Fibroblast of peridontal ligament (primary cell): ENCODE data around the gene JKAMP.
"Not testable (repeated sequence)": the region's sequence is repeated elsewhere in the genome, so short reads cannot be mapped to it uniquely, and the experiment has no call there.

Experiments
- DNase-seq: peaks from one replicate; pipeline ENCODE4 v3.0.0-alpha.2; 2010; ENCODE audit errors: extremely low read depth

Gene JKAMP, protein sequence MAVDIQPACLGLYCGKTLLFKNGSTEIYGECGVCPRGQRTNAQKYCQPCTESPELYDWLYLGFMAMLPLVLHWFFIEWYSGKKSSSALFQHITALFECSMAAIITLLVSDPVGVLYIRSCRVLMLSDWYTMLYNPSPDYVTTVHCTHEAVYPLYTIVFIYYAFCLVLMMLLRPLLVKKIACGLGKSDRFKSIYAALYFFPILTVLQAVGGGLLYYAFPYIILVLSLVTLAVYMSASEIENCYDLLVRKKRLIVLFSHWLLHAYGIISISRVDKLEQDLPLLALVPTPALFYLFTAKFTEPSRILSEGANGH

DNA sequence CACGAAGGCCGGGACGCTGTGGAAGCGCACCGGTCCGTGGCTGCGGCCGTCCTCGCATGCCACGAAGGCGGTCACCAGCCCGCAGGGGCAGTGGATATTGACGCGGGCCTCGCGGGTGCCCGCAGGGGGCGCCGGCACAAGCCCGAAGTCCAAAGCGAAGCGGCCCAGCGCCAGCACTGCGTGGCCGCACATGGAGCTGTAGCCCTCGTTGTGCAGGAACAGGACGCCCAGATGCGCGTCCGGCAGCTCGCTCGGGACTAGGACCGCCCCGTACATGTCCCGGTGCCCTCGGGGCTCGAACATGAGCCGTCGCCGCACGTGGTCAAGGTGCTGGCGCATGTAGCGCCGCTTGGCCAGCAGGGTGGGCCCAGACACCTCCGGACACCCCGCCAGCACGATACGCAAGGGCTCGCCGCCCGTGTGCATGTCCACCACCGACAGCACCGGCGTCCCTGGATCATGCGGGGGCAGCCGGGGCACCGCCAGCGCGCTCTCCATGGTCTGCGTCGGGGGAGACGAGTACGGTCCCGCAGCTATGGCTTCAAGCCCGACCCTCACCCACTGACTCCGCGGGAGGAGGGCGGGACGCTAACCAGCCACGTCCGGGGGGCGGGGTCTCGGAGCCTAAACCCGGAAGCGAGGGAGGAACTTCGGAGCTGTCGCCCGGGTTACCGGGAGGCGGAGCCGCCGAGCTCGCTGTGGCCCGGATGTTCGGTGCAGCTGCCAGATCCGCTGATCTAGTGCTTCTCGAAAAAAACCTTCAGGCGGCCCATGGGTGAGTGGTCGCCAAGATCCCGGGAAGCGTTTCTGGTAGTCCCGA, at the start of gene JKAMP, which contains the start of gene L3HYPDH:
Gene JKAMP (plus strand): TSS at position 699 of the 820 bp plus-strand sequence. CDS start 73 bp downstream, at position 772.
Gene L3HYPDH (minus strand): TSS at position 590 of the 820 bp plus-strand sequence. CDS start 92 bp downstream, at position 498.
- peak; percentile 92 for DNase-seq

DNA sequence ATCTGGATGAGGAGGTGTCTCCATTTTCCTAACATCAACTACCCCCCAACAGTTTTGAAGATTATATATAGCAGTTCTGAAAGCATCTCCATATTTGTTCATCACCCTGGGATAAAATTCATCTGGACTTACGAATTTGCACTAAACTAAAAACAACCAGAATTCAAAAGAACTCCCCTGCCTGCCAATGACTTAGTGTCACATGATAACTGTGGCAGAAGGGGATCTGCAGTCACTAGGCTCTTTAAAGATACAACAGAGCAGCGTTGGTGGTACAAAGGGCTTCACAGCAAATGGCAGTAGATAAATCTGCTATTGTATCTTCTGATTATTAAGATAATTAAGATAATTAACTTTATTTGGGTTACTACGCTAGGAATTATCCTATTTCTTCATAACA, 49.2 kb upstream of the JKAMP start:
- DNase-seq = no peak

DNA sequence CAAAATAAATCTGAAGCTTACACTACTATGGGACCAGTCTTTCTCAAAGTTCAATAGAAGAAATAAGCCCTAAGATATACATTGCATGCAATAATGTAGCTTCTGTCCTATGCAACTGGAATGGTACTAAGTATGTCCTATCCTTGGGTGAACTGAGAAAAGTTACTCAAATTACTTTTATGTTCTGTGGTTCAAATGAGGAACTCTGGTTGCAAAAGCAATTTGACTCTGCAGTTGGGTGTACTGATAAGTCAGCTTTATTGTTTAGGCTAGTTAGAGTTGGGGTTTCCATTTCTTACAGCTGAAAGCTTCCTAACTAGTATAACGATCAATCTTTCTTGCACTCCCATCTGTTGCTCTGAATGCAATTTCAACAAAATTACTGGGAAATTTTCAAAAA, 48.3 kb upstream of the JKAMP start:
- DNase-seq = no peak

DNA sequence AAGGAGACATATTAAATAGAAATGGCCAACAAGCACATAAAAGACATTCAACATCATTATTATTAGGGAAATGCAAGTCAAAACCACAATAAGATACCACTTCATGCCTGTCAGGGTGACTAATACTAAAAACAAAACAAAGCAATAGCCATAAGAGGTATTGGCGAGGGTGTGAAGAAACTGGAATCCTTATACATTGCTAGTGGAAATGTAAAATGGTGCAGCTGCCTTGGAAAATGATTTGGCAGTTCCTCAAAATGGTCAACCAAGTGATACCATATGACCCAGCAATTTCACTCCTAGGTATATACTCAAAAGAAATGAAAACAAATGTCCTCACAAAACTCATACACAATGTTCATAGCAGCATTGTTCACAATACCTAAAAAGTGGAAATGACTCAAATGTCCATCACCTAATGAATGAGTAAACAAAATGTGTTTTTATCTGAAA, 46.1 kb upstream of the JKAMP start:
- DNase-seq = peak; percentile 58

DNA sequence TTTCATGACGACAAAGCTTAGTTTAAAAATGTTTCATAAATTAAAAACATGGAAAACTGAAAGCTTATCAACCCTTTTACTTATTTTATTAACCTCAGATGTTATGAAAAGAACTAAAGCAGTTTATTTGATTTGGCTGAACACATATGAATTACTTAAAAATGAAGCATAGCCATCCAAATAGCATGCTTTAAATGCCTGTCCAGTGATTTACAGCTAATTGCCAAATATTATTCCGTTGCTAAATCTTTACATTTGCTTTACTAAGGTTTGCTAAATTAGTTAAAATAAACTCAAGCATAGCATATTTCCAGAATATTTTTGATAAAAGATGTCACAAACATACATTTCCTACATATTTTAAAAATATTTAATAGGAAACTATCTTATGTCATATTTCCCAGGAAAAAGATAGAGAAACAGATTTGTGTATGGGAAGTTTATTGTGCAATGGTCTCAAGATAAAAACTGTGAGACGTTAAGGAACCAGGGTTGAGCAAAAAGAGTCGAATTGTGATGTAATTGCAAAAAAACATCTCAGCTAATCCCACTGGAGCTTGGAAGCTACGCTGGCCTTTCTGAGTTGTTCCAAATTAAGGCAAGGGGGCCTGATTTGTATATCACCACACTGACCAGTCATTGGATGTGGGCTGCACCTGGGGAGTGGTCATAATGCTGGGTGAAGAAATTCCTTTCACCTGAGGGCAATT, 44.9 kb upstream of the JKAMP start:
- peak; percentile 81 for DNase-seq

DNA sequence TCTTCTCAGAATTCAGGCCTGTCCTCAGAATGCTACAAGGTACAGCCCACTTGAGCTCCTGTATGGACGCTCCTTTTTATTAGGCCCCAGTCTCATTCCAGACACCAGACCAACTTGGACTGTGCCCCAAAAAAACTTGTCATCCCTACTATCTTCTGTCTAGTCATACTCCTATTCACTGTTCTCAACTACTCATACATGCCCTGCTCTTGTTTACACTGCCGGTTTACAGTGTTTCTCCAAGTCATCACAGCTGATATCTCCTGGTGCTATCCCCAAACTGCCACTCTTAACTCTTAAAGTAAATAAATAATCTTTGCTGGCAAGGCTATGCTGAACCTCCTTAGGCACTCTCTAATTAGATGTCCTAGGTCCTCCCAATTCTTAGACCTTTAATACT, 35.6 kb upstream of the JKAMP start:
- not testable (repeated sequence) for DNase-seq

DNA sequence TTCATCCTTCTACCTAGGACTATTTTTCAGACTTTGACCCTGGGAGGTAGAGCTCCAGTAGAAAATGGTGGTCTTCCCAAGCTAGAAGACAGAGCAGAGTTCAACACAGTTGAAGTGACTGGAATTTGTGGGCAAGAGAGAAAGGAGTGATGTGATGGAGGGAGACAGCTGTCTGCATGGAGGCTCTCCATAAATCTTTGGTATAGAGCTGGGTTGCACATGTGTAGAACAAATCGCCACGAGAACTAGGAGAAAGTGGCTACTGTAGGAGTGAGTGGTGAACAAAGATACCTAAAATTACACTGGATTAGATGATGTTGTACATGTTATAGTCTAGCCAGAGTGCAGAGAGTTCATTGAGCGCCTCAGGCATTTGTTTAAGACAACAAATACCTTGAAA, 33.6 kb upstream of the JKAMP start:
- no peak for DNase-seq

DNA sequence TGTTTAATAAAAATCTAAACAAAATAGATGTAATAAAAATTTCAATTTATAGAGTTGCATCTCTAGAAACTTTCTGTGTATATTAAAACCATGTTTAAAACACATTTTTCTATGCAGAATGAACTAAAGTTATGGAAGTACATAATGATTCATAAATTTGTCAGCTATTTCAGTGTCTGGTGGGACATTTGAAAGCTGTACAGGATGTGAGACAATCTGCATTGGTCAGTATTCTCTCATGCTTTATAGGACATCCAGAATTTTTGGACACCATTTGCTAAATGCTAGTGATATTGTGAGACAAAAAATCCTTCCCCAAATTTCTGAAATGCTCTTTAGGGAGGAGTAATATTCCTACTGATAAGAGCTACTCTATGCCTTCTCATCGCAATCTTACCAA, 32.5 kb upstream of the JKAMP start:
- DNase-seq = no peak

DNA sequence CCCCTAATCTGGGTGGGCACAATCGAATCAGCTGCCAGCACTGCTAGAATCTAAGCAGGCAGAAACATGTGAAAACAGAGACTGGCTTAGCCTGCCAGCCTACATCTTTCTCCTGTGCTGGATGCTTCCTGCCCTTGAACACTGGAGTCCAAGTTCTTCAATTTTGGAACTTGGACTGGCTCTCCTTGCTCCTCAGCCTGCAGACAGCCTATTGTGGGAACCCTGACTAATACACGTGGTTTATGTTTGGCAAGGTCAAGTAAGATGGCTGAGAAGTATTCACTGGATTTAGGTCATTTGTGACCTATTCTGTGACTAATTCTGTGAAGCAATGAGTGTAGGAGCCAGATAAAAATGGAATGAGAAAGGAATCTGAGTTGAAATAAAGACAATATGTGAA, 30.2 kb upstream of the JKAMP start:
- peak; percentile 99 for DNase-seq

DNA sequence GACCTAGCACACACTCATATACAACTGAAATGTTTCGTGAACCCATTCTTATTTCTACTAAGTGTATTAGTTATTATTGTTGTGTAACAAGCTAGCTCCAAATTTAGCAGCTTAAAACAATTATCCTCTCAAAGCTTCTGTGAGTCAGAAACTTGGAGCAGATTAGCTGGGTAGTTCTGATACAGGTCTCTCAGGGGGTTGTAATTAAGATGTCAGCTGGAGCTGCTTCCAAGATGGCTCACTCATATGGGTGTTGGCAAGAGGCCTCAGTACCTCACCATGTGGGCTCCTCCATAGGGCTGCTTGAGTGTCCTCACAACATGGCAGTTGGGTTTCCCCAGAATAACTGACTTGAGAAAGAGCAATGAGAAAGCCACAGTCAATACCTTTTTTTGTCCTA, 28.9 kb upstream of the JKAMP start:
- peak; percentile 97 for DNase-seq

DNA sequence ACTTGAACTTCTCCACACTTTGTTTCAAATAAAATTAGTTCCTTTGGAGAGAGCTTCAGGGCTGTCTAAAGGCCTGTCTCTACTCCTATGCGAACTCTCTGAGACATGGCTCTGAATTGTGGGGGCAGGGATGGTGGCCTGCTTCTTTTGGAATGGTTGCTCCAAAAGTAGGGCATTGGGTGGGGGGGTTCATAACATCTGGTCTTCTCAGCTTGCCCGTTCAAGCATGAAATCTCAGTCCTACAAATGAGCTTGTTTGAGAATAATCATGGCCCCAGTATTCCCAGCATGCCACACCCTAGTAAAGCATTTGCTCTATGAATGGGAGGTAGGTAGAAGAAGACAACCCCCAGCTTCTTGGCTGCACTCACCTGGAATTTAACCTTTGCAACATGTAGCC, 25.8 kb upstream of the JKAMP start:
- DNase-seq = no peak

DNA sequence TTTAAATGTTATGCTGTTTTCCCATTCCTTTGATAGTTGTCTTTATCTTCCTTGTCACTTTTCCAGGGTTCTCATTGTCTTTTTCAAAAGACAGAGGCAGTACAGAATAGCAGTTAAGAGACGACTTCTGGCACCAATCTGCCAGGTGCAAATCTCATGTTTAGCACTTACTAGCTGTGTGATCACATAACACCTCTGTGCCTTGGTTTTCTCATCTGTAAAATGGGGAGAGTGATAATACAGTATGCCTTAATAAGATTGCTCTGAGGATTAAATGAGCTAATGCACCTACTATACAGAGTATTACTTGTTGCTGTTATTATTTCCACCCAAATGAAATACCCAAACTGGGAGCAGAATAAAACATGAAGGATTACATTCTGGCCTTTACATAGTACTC, 23.9 kb upstream of the JKAMP start:
- DNase-seq = no peak

DNA sequence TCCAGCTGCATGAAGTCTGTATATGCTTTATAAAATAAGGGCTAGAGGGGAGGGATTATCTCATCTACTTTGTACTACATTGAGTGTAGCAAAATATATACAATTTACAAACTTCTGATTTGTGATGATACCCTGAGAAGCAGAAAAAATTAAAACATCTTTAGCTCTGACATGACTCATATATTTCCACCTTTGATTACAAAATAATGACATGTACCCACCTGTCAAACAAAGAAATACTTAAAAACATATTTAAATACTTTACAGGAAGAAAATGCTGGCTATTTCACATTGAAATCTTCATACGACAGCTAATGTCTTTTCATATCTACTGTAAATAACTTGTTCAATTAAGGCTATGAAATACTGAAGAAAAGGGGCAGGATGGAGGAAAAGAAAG, 22.4 kb upstream of the JKAMP start:
- no peak for DNase-seq

DNA sequence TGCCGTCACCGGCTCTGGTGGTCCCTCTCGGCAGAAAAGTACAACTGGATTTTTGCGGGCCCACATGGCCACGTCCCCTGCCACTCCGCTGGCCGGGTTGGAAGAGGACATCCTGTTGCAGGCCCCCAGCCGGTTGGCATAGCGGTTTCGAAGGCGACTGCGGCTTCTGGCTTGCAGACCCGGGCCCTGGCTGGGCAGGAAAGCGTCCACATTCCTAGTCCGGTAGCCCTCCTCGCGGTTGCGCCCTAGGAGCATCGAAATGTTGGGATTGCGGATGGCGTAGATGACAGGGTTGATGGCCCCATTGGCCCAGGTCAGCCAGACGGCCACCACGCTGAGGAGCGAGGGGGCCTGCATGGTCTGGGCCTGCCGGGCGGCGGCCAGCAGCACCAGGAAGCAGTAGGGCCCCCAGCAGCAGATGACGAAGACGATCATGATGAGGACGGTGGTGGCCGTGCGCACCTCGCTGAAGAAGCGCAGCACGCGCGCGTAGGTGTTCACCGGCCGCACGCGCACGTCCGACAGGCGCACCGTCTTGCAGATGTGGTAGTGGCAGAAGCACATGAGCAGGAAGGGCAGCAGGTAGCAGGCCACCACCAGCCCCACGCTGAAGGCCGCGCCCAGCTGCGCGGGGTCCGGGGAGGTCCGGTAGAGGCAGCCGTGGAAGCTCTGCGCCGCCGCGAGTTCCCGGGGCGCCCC, 20.4 kb upstream of the JKAMP start:
- no peak for DNase-seq

DNA sequence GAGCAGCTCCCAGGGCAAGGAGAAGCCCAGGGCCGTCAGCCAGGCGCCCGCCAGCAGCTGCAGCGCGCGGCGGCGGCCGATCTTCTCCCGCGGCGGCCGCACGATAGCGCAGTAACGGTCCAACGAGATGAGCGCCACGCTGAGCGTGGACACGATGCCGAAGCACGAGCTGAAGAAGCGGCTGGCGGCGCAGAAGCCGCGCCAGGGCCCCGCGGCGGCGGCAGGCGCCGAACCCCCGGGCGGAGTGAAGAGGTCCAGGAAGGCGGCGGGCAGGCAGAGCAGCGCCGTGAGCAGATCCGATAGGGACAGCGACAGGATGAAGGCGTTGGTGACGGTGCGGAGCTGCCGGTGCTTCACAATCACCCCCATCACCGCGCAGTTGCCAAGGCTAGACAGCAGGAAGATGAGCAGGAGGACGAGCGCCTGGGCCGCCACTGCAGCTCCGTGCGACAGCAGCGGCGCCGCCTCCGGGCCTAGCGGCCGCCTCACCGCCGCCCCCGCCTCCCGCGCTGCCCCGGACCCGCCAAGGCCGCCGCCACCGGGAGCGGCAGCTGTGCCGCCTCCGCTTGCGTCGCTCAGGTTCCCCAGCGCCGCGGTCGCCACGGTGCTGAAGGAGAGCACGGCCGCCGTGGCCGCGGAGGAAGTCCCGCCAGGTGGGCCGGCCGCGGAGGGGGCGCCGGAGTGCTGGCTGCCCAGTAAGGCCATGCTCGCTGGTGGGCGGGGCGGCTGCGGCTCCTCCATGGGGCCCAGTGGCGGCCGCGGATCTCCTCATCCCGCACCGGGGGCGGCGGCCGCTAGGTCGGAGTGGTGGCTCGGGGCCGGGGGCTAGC, 19.6 kb upstream of the JKAMP start:
- DNase-seq = peak; percentile 31

DNA sequence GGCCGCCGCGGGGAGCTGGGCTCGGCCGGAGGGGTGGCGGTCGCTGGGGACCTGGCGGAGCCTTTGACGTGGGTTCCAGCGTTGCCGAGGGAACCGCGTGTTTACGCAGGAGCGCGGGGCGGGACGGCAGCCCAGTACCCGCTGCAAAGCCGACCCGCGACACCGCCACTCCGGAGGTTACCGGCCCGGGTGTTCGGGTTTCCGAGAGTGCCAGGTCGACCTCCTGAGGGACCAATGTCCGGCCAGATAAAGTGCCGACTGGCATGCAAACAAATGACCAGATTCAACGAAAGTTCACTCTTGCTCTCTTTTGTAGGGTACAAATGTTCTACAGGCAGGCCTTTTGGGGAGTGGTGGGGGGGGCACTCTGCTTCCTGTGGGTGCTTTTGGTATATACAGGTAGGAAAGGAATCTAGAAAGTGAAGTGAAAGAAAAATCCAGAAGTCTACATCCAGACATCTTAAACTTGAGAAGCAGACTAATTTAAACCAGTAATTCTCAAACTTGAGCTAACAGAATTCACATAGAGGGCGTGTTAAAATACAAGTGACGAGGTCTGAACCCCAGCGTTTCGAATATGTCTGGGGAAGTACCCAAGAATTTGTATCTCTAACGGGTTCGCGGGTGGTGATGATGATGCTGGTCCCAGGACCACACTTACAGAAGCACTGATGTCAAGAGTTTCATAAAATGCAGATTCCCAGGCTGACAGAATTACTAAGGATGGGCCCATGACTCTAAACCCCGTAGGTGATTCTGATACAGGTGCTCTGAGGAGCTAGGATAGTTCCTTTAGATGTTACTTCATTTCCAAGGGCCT, 18.8 kb upstream of the JKAMP start, which contains the start of gene GPR135:
Gene GPR135 (minus strand): TSS at position 65 of the 820 bp plus-strand sequence. CDS start 154 bp downstream, outside the sequence.
- DNase-seq = peak; percentile 14

DNA sequence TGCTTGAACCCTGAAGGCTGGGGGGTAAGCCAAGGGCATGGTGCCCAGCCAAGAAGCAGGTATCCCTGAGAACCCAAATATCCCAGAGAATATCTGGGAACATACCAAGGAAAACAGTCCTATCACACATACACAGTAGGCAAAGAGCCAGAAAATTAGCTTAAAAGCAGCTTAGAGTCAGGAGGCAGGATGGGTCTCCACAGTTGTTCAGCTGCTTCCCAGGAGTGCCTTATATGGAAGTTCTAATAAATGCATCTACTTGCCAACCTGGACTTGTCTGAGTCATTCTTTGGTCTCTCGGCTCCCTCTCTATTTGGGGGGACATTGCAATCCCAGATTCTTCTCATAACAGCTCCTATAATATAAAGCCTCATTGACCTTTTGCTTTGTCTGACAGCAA, 10.1 kb upstream of the JKAMP start:
- DNase-seq = peak; percentile 21

DNA sequence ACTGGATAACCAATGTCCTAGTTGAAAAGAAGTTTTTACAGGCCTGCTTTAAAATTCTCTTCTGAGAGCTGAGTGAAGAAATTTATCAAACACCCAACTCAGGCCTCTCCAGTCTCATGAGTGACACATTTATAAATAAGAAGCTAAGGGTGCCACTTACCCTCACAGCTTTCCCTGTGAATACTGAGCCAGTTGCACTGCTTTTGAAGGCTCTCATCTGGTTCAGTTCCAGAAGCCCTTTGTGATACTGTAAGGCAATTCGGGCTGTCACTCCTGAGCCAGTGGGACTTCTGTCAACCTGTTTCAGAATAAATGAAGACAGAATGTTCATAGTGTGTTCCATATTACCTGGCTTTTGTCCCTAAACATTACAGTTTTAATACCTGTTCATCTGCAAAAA, 8.6 kb upstream of the JKAMP start:
- DNase-seq = no peak

DNA sequence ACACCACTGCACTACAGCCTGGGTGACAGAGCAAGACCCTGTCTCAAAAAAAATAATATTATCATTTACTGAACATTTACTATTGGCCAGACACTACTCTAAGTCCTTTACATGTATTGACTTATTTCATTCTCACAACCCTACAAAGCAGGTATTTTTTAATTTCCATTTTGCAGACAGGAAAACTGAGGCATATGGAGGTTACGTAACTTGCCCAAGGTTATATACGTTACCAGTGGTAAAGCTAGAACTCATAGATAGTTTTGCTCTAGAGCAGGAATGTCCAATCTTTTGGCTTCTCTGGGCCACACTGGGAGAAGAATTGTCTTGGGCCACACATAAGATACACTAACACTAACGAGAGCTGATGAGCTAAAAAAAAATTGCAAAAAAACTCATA, 5.8 kb upstream of the JKAMP start:
- no peak for DNase-seq

DNA sequence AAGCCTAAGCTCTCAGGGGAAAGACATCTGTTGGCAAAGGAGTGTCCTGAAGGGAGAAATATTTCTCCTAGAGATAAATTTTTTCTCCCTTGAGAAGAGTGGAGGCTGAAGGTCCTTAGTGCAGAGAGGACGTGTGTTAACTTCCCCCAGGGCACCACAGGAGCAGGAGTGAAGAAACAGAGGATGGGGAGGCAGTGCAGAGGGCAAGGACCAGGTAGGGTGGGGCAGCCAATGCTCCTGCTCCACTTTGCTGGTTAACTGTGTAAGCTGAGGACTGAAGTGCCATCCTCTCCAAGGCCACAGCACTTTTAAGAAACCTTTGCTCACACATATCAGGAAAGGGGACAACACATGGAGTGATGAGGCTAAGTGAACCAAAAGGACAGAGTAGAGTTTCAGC, 4.2 kb upstream of the JKAMP start:
- no peak for DNase-seq
